Neural progenitor cell (in vitro differentiated cells): Measurements from ENCODE around the gene CBFA2T3.

ENCODE experiments used
- CTCF ChIP-seq: fragments of 200-600 bp; sonication (generic); IDR thresholded peaks from 2 replicates; pipeline ENCODE4 v1.5.1; 2017; ENCODE audit warnings: antibody characterized with exemption, mild to moderate bottlenecking
- EZH2 ChIP-seq: fragments of 200-600 bp; sonication (generic); IDR thresholded peaks from 2 replicates; pipeline ENCODE4 v1.6.1; 2017; ENCODE audit warnings: antibody characterized with exemption, mild to moderate bottlenecking, moderate library complexity

- no peak for TF ChIP-seq EZH2
- TF ChIP-seq CTCF = no peak
These were observed 79.1 kb downstream of the CBFA2T3 start for GRCh38 chr16:88897696-88898425.
